Common myeloid progenitor, CD34-positive (primary cell): Measurements from ENCODE around the gene SYNM.

Source experiments
- CTCF ChIA-PET: fragments of 350-600 bp; sonication (Branson Sonifier 250); formaldehyde crosslinking; loops from one replicate; lab custom pipeline; 2021; ENCODE audit warnings: antibody characterized with exemption; lab: Charles Lee
- POLR2A ChIA-PET: fragments of 350-600 bp; sonication (Branson Sonifier 250); formaldehyde crosslinking; loops from one replicate; lab custom pipeline; 2021; ENCODE audit warnings: antibody characterized with exemption; lab: Charles Lee
- DNase-seq, 3 donors: peaks; one replicate each; pipeline versions ENCODE4 v3.0.0 to v3.0.0-alpha.2; 2013
- H3K27ac ChIP-seq, 2 experiments: 1 replicate in 1 of 2; 2 replicates in 1 of 2; pipeline ENCODE4 v1.7.0; 2013; ENCODE audit warnings: inconsistent platforms in 2 of 2, low read length in 2 of 2, mild to moderate bottlenecking in 2 of 2, low read depth in 1 of 2, moderate library complexity in 1 of 2; ENCODE audit not compliant: severe bottlenecking in 2 of 2, insufficient read depth in 1 of 2, poor library complexity in 1 of 2
- H3K27me3 ChIP-seq, 5 experiments: replicated peaks in 2 of 5; 1 replicate in 3 of 5; 2 replicates in 2 of 5; pipeline versions ENCODE4 v1.6.1 to v1.7.0; 2013; ENCODE audit warnings: low read length in 4 of 5, mild to moderate bottlenecking in 2 of 5, moderate library complexity in 2 of 5, inconsistent platforms in 1 of 5; ENCODE audit not compliant: insufficient read depth in 5 of 5, control insufficient read depth in 4 of 5
- H3K36me3 ChIP-seq, 4 experiments: 1 replicate in 2 of 4; 2 replicates in 2 of 4; pipeline versions ENCODE4 v1.6.1 to v1.7.0; 2013; ENCODE audit warnings: low read length in 3 of 4, control low read depth in 1 of 4, mild to moderate bottlenecking in 1 of 4; ENCODE audit not compliant: control insufficient read depth in 4 of 4, insufficient read depth in 4 of 4
- H3K4me1 ChIP-seq, 4 experiments: 1 replicate in 3 of 4; 2 replicates in 1 of 4; pipeline versions ENCODE4 v1.6.1 to v1.7.1; 2013; ENCODE audit warnings: low read length in 3 of 4, mild to moderate bottlenecking in 3 of 4, control low read depth in 1 of 4, inconsistent platforms in 1 of 4, moderate library complexity in 1 of 4; ENCODE audit not compliant: control insufficient read depth in 4 of 4, insufficient read depth in 4 of 4; ENCODE audit errors: control extremely low read depth in 1 of 4
- H3K4me3 ChIP-seq, 7 experiments: 1 replicate in 4 of 7; 2 replicates in 3 of 7; pipeline versions ENCODE4 v1.5.1 to v1.7.0; 2013; ENCODE audit warnings: mild to moderate bottlenecking in 7 of 7, low read length in 6 of 7, moderate library complexity in 6 of 7, inconsistent platforms in 2 of 7, low read depth in 2 of 7, control low read depth in 1 of 7; ENCODE audit not compliant: insufficient read depth in 4 of 7, control insufficient read depth in 1 of 7; ENCODE audit errors: extremely low read depth in 1 of 7
- H3K9me3 ChIP-seq, 5 experiments: 1 replicate in 4 of 5; 2 replicates in 1 of 5; pipeline versions ENCODE4 v1.6.1 to v1.7.1; 2013; ENCODE audit warnings: low read length in 4 of 5, mild to moderate bottlenecking in 2 of 5, inconsistent platforms in 1 of 5, low read depth in 1 of 5, moderate library complexity in 1 of 5; ENCODE audit not compliant: control insufficient read depth in 4 of 5, insufficient read depth in 2 of 5; ENCODE audit errors: control extremely low read depth in 1 of 5
- WGBS: methylation state at CpG from one replicate; pipeline ENCODE4 v1.1.5; 2013; ENCODE audit not compliant: insufficient coverage; 5-methylcytosine and 5-hydroxymethylcytosine counted together

The SYNM gene

GRCh38 chr15:99148851-99149276 lies 44.0 kb downstream of the SYNM start:
- DNase-seq = no peak
- no peak overlapping the region for H3K27ac ChIP-seq
- ChIA-PET CTCF (no interaction called here), POLR2A (no interaction called here)
- peaks cover 0 to 2% (median 0%) of the 10 kb centered on the region in 4 experiments for H3K4me1 ChIP-seq
- no peak overlapping the region for H3K4me3 ChIP-seq
- no peaks in the 10 kb centered on the region for H3K9me3 ChIP-seq
- no peaks in the 10 kb centered on the region for H3K27me3 ChIP-seq
- 98% methylated on average over 7 of the region's 7 CpGs for WGBS
- H3K36me3 ChIP-seq = no peaks in the 10 kb centered on the region

GRCh38 chr15:99149366-99149765 lies 44.5 kb downstream of the SYNM start:
- no peaks in the 10 kb centered on the region for H3K9me3 ChIP-seq
- H3K4me1 ChIP-seq = peaks cover 0 to 2% (median 0%) of the 10 kb centered on the region in 4 experiments
- 100% methylated on average over 4 of the region's 4 CpGs for WGBS
- POLR2A ChIA-PET = no interaction called here
- no peak overlapping the region for H3K4me3 ChIP-seq
- H3K27me3 ChIP-seq = no peaks in the 10 kb centered on the region
- CTCF ChIA-PET = no interaction called here
- peaks cover 0 to 2% (median 0%) of the 10 kb centered on the region in 4 experiments for H3K36me3 ChIP-seq
- H3K27ac ChIP-seq = no peak overlapping the region
- DNase-seq = no peak

- no peak overlapping the region for H3K4me3 ChIP-seq
- peaks cover 0 to 5% (median 0%) of the 10 kb centered on the region in 4 experiments for H3K36me3 ChIP-seq
- ChIA-PET CTCF (no interaction called here), POLR2A (no interaction called here)
- no peaks in the 10 kb centered on the region for H3K27me3 ChIP-seq
- 71% methylated on average over 2 of the region's 2 CpGs for WGBS
- H3K9me3 ChIP-seq = no peaks in the 10 kb centered on the region
- DNase-seq = no peak
- no peak overlapping the region for H3K27ac ChIP-seq
- no peaks in the 10 kb centered on the region for H3K4me1 ChIP-seq
Measured at GRCh38 chr15:99151156-99151555, 46.3 kb downstream of the SYNM start.

GRCh38 chr15:99153026-99153535 lies 48.2 kb downstream of the SYNM start:
- H3K36me3 ChIP-seq = peaks cover 0 to 5% (median 0%) of the 10 kb centered on the region in 4 experiments
- no peak overlapping the region for H3K4me3 ChIP-seq
- ChIA-PET POLR2A (no interaction called here), CTCF (no interaction called here)
- no peak overlapping the region for H3K27ac ChIP-seq
- WGBS = 100% methylated on average over 1 of the region's 6 CpGs
- no peaks in the 10 kb centered on the region for H3K4me1 ChIP-seq
- no peaks in the 10 kb centered on the region for H3K27me3 ChIP-seq
- DNase-seq = no peak
- H3K9me3 ChIP-seq = no peaks in the 10 kb centered on the region

GRCh38 chr15:99154271-99154670 lies 49.4 kb downstream of the SYNM start:
- ChIA-PET POLR2A (no interaction called here), CTCF (no interaction called here)
- Histone ChIP-seq H3K27ac (no peak overlapping the region), H3K36me3 (peaks cover 0 to 8% (median 1%) of the 10 kb centered on the region in 4 experiments), H3K27me3 (no peaks in the 10 kb centered on the region), H3K9me3 (no peaks in the 10 kb centered on the region), H3K4me1 (no peaks in the 10 kb centered on the region), H3K4me3 (no peak overlapping the region)
- no peak for DNase-seq
- 100% methylated on average over 1 of the region's 2 CpGs for WGBS

- Histone ChIP-seq H3K27ac (no peak overlapping the region), H3K36me3 (peaks cover 0 to 8% (median 1%) of the 10 kb centered on the region in 4 experiments), H3K4me3 (no peak overlapping the region), H3K4me1 (no peaks in the 10 kb centered on the region), H3K9me3 (no peaks in the 10 kb centered on the region), H3K27me3 (no peaks in the 10 kb centered on the region)
- no peak for DNase-seq
- ChIA-PET POLR2A (no interaction called here), CTCF (no interaction called here)
- WGBS = 96% methylated on average over 9 of the region's 9 CpGs
Measured at GRCh38 chr15:99155961-99156443, 51.1 kb downstream of the SYNM start.

- ChIA-PET CTCF (interaction anchor here (1.0 kb wide), 1 partner anchor 14 kb away, joined by 3 read pairs; no protein-coding TSS in a partner anchor), POLR2A (no interaction called here)
- H3K4me1 ChIP-seq = no peaks in the 10 kb centered on the region
- peaks cover 0 to 8% (median 1%) of the 10 kb centered on the region in 4 experiments for H3K36me3 ChIP-seq
- no peaks in the 10 kb centered on the region for H3K9me3 ChIP-seq
- 90% methylated on average over 2 of the region's 3 CpGs for WGBS
- no peak for DNase-seq
- no peak overlapping the region for H3K4me3 ChIP-seq
- H3K27me3 ChIP-seq = no peaks in the 10 kb centered on the region
- H3K27ac ChIP-seq = no peak overlapping the region
Measured at GRCh38 chr15:99157456-99157855, 52.6 kb downstream of the SYNM start.
